ENCODE data around the gene KCTD1. TPM values are rescaled to one million over a fixed set of nuclear protein-coding genes. Genes with fewer than 3 reads are reported as not detected.

KCTD1 gene
- 1 to 10 TPM; 3.8 to 5.8 (median 5.7) TPM for total RNA-seq
- 4.6 TPM for total RNA-seq (2013)

- H3K4me1 Mint-ChIP-seq: peaks cover 37 to 49% of the 10 kb centered on the region in 2 donors
- intact Hi-C loops (cut with micrococcal nuclease): no loop called here
- ATAC-seq (peak; percentile 59 to 62 (median 60)), DNase-seq (peak; percentile 45 to 75)
- Histone ChIP-seq H3K27ac (ENCODE audit: low read length) (no peak within 1 kb of the TSS), H3K4me1 (ENCODE audit: control insufficient read depth, insufficient read depth, low read length) (peaks cover 35% of the 10 kb centered on the region), H3K4me3 (ENCODE audit: low read length) (peak within 1 kb of the TSS; percentile 48), H3K36me3 (ENCODE audit: control insufficient read depth, insufficient read depth, low read length) (no peaks in the 10 kb centered on the region), H3K27me3 (ENCODE audit: control insufficient read depth, insufficient read depth, low read length) (peaks cover 33% of the 10 kb centered on the region), H3K9me3 (ENCODE audit: control insufficient read depth, insufficient read depth, low read length) (no peaks in the 10 kb centered on the region)
- peak within 1 kb of the TSS; percentile 93 for H3K4me3 Mint-ChIP-seq
- H3K9me3 Mint-ChIP-seq: no peaks in the 10 kb centered on the region
- WGBS (ENCODE audit: insufficient coverage): under 1% methylated on average over 79 of the region's 88 CpGs
- peak within 1 kb of the TSS in 1 of 2 donors; percentile 78 for H3K27ac Mint-ChIP-seq
- H3K27me3 Mint-ChIP-seq (ENCODE audit: low read depth in 2 of 2): peaks cover 25% of the 10 kb centered on the region in 2 donors
- TF ChIP-seq CTCF (IDR thresholded peaks at IDR 0.05): no peak
- H3K36me3 Mint-ChIP-seq: no peaks in the 10 kb centered on the region
Observed at GRCh38 chr18:26548415-26549262, at the start of gene KCTD1. KCTD1 (minus strand) TSS chr18:26548553; CDS start chr18:26548536, 17 bp downstream.

GRCh38 chr18:26593365-26594320 is 45.3 kb upstream of the KCTD1 start:
- Mint-ChIP-seq H3K27ac (no peak overlapping the region), H3K27me3 (ENCODE audit: low read depth in 2 of 2) (peaks cover 4 to 11% of the 10 kb centered on the region in 2 donors), H3K36me3 (no peaks in the 10 kb centered on the region), H3K9me3 (no peaks in the 10 kb centered on the region), H3K4me1 (no peaks in the 10 kb centered on the region), H3K4me3 (no peak overlapping the region)
- DNase-seq (no peak), ATAC-seq (no peak)
- WGBS (ENCODE audit: insufficient coverage): 54% methylated on average over 2 of the region's 2 CpGs
- no peaks in the 10 kb centered on the region for H3K27me3 ChIP-seq (ENCODE audit: control insufficient read depth, insufficient read depth, low read length)
- H3K9me3 ChIP-seq (ENCODE audit: control insufficient read depth, insufficient read depth, low read length): no peaks in the 10 kb centered on the region
- no peak for TF ChIP-seq CTCF (IDR thresholded peaks at IDR 0.05)
- no peak overlapping the region for H3K4me3 ChIP-seq (ENCODE audit: low read length)
- intact Hi-C loops (cut with micrococcal nuclease): no loop called here
- no peaks in the 10 kb centered on the region for H3K36me3 ChIP-seq (ENCODE audit: control insufficient read depth, insufficient read depth, low read length)
- no peak overlapping the region for H3K27ac ChIP-seq (ENCODE audit: low read length)
- no peaks in the 10 kb centered on the region for H3K4me1 ChIP-seq (ENCODE audit: control insufficient read depth, insufficient read depth, low read length)

GRCh38 chr18:26584745-26585144 is 36.4 kb upstream of the KCTD1 start:
- no peak for TF ChIP-seq CTCF (IDR thresholded peaks at IDR 0.05)
- Mint-ChIP-seq H3K9me3 (no peaks in the 10 kb centered on the region), H3K27ac (no peak overlapping the region), H3K36me3 (no peaks in the 10 kb centered on the region), H3K27me3 (ENCODE audit: low read depth in 2 of 2) (peaks cover 5 to 21% of the 10 kb centered on the region in 2 donors), H3K4me3 (no peak overlapping the region), H3K4me1 (no peaks in the 10 kb centered on the region)
- H3K36me3 ChIP-seq (ENCODE audit: control insufficient read depth, insufficient read depth, low read length): no peaks in the 10 kb centered on the region
- H3K4me1 ChIP-seq (ENCODE audit: control insufficient read depth, insufficient read depth, low read length): no peaks in the 10 kb centered on the region
- no peak overlapping the region for H3K27ac ChIP-seq (ENCODE audit: low read length)
- peaks cover under 1% of the 10 kb centered on the region for H3K27me3 ChIP-seq (ENCODE audit: control insufficient read depth, insufficient read depth, low read length)
- no peak for ATAC-seq
- intact Hi-C loops (cut with micrococcal nuclease): no loop called here
- 97% methylated on average over 6 of the region's 6 CpGs for WGBS (ENCODE audit: insufficient coverage)
- no peaks in the 10 kb centered on the region for H3K9me3 ChIP-seq (ENCODE audit: control insufficient read depth, insufficient read depth, low read length)
- H3K4me3 ChIP-seq (ENCODE audit: low read length): no peak overlapping the region
- DNase-seq: no peak
